ENCODE measurements around the gene GALNT11.
"Not testable (repeated sequence)": the region's sequence is repeated elsewhere in the genome, so short reads cannot be mapped to it uniquely, and the experiment has no call there.

GRCh38 chr7:152027491-152028365 is 2.3 kb downstream of the GALNT11 start:
- not testable (repeated sequence) for TF ChIP-seq BHLHE40, USF2 (IDR thresholded peaks at IDR 0.05; ENCODE audit: low read depth, low read length)

Measured in IMR-90 (cell line).